Muscle layer of duodenum (tissue), 2 donors: Measurements from ENCODE around the gene KRTAP10-5.
"Not testable (repeated sequence)": the region's sequence is repeated elsewhere in the genome, so short reads cannot be mapped to it uniquely, and the experiment has no call there.

Experiments used
- H3K27ac ChIP-seq: one replicate; pipeline ENCODE4 v1.7.0; 2013; ENCODE audit warnings: mild to moderate bottlenecking, low read length
- H3K27me3 ChIP-seq: one replicate; pipeline ENCODE4 v1.7.0; 2013; ENCODE audit warnings: low read depth, mild to moderate bottlenecking, control low read depth, low read length
- H3K36me3 ChIP-seq, 2 donors: one replicate each; pipeline ENCODE4 v1.7.0; 2013; ENCODE audit warnings: low read length in 2 of 2, control low read depth in 1 of 2, mild to moderate bottlenecking in 1 of 2; ENCODE audit not compliant: insufficient read depth in 2 of 2, control insufficient read depth in 1 of 2
- H3K4me1 ChIP-seq, 2 donors: one replicate each; pipeline ENCODE4 v1.7.0; 2013; ENCODE audit warnings: low read length in 2 of 2, mild to moderate bottlenecking in 2 of 2, control low read depth in 1 of 2, moderate library complexity in 1 of 2; ENCODE audit not compliant: insufficient read depth in 2 of 2, control insufficient read depth in 1 of 2
- H3K4me3 ChIP-seq, 2 donors: one replicate each; pipeline ENCODE4 v1.7.0; 2013; ENCODE audit warnings: low read length in 2 of 2, low read depth in 1 of 2, mild to moderate bottlenecking in 1 of 2
- H3K9me3 ChIP-seq, 2 donors: one replicate each; pipeline ENCODE4 v1.7.0; 2013; ENCODE audit warnings: low read length in 2 of 2, control low read depth in 1 of 2, mild to moderate bottlenecking in 1 of 2; ENCODE audit not compliant: control insufficient read depth in 1 of 2
- donor health status: healthy.

The KRTAP10-5 gene

GRCh38 chr21:44550807-44551206 lies 29.6 kb downstream of the KRTAP10-5 start:
- Histone ChIP-seq H3K27ac (no peak overlapping the region), H3K9me3 (peaks cover 3 to 9% of the 10 kb centered on the region in 2 donors), H3K27me3 (no peaks in the 10 kb centered on the region), H3K4me3 (no peak overlapping the region), H3K36me3 (no peaks in the 10 kb centered on the region), H3K4me1 (peaks cover 4 to 7% of the 10 kb centered on the region in 2 donors)

- H3K27me3 ChIP-seq, H3K4me1 ChIP-seq, H3K36me3 ChIP-seq, H3K27ac ChIP-seq, H3K4me3 ChIP-seq, H3K9me3 ChIP-seq: not testable (repeated sequence)
Measured at GRCh38 chr21:44550285-44550684, 30.1 kb downstream of the KRTAP10-5 start.

DNA sequence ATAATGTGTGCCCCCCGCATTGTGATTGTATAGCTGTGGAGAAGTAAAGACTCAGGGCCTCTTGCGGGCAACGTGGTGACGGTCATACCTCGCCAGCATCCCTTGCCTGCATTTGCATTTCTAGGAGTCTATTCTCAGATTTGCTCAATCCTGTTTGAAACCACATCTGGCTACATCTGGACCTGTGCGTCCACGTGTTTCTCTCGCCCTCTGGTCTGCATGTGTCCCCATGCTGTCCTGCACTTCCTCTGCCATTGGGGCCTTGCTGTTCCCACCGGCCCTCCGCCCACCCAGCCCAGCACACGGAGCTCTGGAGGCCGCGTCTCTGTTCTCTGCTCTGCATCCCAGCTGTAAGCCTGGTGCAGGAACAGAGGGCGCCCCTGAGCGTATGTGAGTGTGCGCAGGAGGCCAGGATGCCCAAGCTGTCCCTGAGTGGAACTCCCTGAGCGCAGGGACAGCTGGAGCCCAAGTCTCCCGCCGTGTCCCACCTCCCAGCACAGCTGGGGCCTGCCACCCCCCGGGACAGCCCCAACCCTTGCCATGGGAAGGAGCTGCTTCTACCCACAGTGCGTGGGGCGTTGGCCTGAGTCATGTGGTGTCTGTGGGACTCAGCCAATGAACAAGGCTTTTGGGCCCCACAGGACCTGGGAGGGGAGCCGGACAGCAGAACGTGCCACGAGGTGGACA lies 30.7 kb downstream of the KRTAP10-5 start:
- Histone ChIP-seq H3K9me3 (peaks cover 3 to 9% of the 10 kb centered on the region in 2 donors), H3K4me3 (no peak overlapping the region), H3K27me3 (no peaks in the 10 kb centered on the region), H3K4me1 (peaks cover 4 to 7% of the 10 kb centered on the region in 2 donors), H3K27ac (no peak overlapping the region), H3K36me3 (no peaks in the 10 kb centered on the region)

GRCh38 chr21:44548922-44549321 lies 31.5 kb downstream of the KRTAP10-5 start:
- H3K4me1 ChIP-seq = peaks cover 4 to 7% of the 10 kb centered on the region in 2 donors
- no peak overlapping the region for H3K27ac ChIP-seq
- peaks cover 3 to 5% of the 10 kb centered on the region in 2 donors for H3K9me3 ChIP-seq
- no peaks in the 10 kb centered on the region for H3K36me3 ChIP-seq
- no peak overlapping the region for H3K4me3 ChIP-seq
- H3K27me3 ChIP-seq = no peaks in the 10 kb centered on the region

DNA sequence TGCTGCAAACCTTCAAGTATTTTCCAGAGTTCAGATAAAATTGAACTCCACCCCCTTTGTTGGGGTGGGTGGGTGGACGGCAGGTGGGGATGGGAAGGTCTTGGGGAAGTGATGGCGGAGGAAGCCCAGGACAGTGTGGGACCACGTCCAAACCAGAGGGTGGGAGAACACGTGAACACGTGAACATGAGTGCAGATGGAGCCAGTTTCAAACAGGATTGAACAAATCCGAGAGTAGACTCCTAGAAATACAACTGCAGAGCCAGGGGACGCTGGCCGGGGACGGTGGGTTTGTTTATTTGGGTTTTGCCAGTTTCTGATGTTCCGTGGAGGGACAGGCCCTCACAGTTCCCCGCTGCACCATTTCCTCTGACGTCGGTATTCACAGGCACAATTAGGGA lies 32.0 kb downstream of the KRTAP10-5 start:
- Histone ChIP-seq H3K27ac (no peak overlapping the region), H3K4me3 (no peak overlapping the region), H3K27me3 (no peaks in the 10 kb centered on the region), H3K36me3 (no peaks in the 10 kb centered on the region), H3K4me1 (peaks cover 4 to 7% of the 10 kb centered on the region in 2 donors), H3K9me3 (peaks cover 3 to 5% of the 10 kb centered on the region in 2 donors)

- Histone ChIP-seq H3K9me3 (peaks cover 5 to 6% of the 10 kb centered on the region in 2 donors), H3K4me1 (peaks cover 4 to 7% of the 10 kb centered on the region in 2 donors), H3K27ac (no peak overlapping the region), H3K27me3 (no peaks in the 10 kb centered on the region), H3K36me3 (no peaks in the 10 kb centered on the region), H3K4me3 (no peak overlapping the region)
Measured at GRCh38 chr21:44547656-44548331, 32.6 kb downstream of the KRTAP10-5 start.

DNA sequence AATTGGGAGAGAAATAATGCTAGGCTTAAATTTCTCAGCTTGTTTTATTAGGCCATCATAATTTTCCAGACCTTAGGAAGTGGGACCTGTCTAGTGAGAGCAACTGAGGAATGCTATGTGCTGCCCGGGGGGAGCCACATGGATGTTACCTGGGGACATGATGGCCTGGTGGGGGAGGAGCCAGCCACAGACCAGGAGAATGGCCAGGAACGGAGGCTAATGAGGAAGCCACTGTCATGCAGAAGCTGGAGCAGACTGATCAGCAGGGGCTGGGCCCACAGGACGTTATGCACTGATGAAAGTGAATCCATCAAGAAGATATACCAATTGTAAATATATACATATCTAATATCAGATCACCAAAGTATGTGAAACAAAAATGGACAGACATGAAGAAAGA lies 35.8 kb downstream of the KRTAP10-5 start:
- peaks cover 5 to 7% of the 10 kb centered on the region in 2 donors for H3K9me3 ChIP-seq
- H3K27me3 ChIP-seq = no peaks in the 10 kb centered on the region
- no peak overlapping the region for H3K4me3 ChIP-seq
- peaks cover 4 to 7% of the 10 kb centered on the region in 2 donors for H3K4me1 ChIP-seq
- H3K27ac ChIP-seq = no peak overlapping the region
- no peaks in the 10 kb centered on the region for H3K36me3 ChIP-seq

DNA sequence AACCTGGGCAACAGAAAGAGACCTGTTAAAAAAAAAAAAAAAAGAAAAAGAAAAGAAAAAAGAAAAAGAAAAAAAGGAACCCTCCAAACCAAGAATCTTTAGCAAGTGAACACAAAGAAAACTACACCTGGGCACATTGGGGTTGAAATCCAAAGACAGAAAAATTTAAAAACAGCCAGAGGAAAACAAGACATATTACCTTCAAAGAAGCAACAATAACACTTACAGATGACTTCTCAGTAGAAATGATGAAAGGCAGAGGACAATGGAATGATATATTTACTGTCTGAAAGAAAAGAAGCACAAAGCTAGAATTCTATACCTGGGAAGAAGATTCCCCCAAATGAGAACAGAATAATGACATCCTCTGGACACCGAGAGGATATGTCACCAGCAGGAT lies 37.7 kb downstream of the KRTAP10-5 start:
- Histone ChIP-seq H3K27ac (no peak overlapping the region), H3K4me3 (no peak overlapping the region), H3K36me3 (no peaks in the 10 kb centered on the region), H3K27me3 (no peaks in the 10 kb centered on the region), H3K4me1 (no peaks in the 10 kb centered on the region), H3K9me3 (peaks cover 5 to 7% of the 10 kb centered on the region in 2 donors)

DNA sequence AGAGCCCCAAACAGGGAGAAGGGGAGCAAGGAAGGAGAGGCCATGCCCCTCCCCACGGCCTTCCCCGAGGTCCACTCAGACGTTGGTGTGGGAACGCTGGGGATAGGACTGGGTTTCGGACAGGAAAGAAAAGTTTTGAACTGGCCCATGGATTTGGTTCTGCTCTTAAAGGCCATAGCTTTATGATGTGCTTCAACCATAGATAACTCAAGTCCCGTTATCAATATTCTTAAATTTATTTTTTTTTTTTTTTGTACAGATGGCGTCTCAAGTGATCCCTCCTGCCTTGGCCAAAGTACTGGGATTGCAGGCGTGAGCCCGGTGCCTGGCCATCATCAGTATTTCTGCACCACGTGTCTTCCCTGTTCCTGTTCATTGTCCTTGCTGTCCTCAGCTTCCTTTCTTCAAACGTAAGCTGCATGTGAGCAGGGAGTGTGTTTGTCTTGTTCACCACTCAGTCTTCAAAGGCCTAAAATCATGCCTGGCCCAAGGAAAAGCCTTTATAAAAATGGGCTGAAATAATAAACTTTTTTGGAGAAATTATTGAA lies 39.6 kb downstream of the KRTAP10-5 start:
- H3K27ac ChIP-seq = no peak overlapping the region
- peaks cover 0 to 4% of the 10 kb centered on the region in 2 donors for H3K9me3 ChIP-seq

GRCh38 chr21:44539991-44540666 lies 40.3 kb downstream of the KRTAP10-5 start, which contains the start of gene KRTAP10-1:
Gene KRTAP10-1, minus strand, starts transcription at chr21:44540195. Its CDS starts 45 bp downstream, at chr21:44540150.
- Histone ChIP-seq H3K36me3 (no peaks in the 10 kb centered on the region), H3K27me3 (no peaks in the 10 kb centered on the region), H3K4me1 (no peaks in the 10 kb centered on the region), H3K27ac (no peak within 1 kb of the TSS), H3K4me3 (no peak within 1 kb of the TSS), H3K9me3 (peaks cover 0 to 4% of the 10 kb centered on the region in 2 donors)

More for the DNA sequence above, 39.6 kb downstream of the KRTAP10-5 start:
- Histone ChIP-seq H3K4me1 (no peaks in the 10 kb centered on the region), H3K27me3 (no peaks in the 10 kb centered on the region), H3K36me3 (no peaks in the 10 kb centered on the region), H3K4me3 (no peak overlapping the region)

DNA sequence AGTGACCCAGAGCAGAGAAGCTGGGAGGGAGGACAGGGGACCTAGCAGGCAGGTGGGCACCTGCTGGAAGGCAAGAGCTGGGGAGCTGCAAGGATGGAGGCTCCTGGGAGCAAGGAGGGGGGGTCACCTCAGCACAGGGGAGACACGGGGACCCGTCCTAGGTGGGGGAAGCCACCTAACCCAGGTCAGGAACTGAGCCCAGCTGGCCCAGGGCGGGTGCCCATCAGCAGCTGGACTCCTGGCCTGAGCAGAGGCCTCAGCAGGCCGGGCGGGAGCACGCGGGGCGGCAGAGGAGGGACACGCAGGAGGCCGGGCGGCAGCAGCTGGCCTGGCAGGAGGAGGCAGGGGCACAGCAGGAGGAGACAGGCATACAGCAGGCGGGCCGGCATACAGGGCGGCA lies 41.4 kb downstream of the KRTAP10-5 start:
- Histone ChIP-seq H3K27ac (no peak overlapping the region), H3K36me3 (no peaks in the 10 kb centered on the region), H3K9me3 (peaks cover 0 to 4% of the 10 kb centered on the region in 2 donors), H3K27me3 (no peaks in the 10 kb centered on the region), H3K4me3 (no peak overlapping the region), H3K4me1 (no peaks in the 10 kb centered on the region)
